ENCODE data around the gene MXD3. TPM values are rescaled to one million over a fixed set of nuclear protein-coding genes. Genes with fewer than 3 reads are reported as not detected.
A peak's percentile ranks its signal among the peaks of the same experiment; 100 is the strongest.
"Not testable (repeated sequence)": the region's sequence is repeated elsewhere in the genome, so short reads cannot be mapped to it uniquely, and the experiment has no call there.

Gene MXD3
- total RNA-seq: 18.4 to 19.8 TPM (median 19.2 TPM) in 3 replicates

- peak; percentile 95 to 96 for DNase-seq (ENCODE audit: low spot score in 2 of 2, unreplicated experiment in 2 of 2)
Observed at GRCh38 chr5:177311723-177312648, at the start of gene MXD3. TSS of gene MXD3 (minus strand) at chr5:177311898. CDS start at chr5:177311830, 68 bp downstream.

DNA sequence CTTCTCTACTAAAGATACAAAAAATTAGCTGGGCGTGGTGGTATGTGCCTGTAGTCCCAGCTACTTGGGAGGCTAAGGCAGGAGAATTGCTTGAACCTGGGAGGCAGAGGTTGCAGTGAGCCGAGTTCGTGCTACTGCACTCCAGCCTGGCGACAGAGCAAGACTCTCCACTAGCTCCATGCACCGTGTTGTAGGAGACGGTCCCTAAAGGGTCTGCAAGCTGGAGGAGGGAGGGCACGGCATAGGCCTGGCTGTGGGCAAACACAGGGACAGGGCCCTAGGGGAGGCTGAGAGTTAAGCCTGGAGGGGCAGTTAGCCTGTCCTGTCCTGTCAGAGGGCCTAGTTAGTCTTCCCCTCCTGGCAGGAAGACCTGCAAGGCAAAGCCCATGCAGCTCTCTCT, 49.0 kb upstream of the MXD3 start:
- not testable (repeated sequence) for H3K4me3 Mint-ChIP-seq; H3K36me3 Mint-ChIP-seq; DNase-seq (ENCODE audit: low spot score in 2 of 2, unreplicated experiment in 2 of 2); H3K27ac Mint-ChIP-seq; H3K9me3 Mint-ChIP-seq
- Mint-ChIP-seq H3K27me3 (ENCODE audit: low read depth) (peaks cover 20% of the 10 kb centered on the region), H3K4me1 (peaks cover 13% of the 10 kb centered on the region)

More at GRCh38 chr5:177311723-177312648, at the start of gene MXD3:
- Mint-ChIP-seq H3K4me1 (peaks cover 17% of the 10 kb centered on the region), H3K4me3 (peak within 1 kb of the TSS; percentile 79), H3K36me3 (peaks cover 2% of the 10 kb centered on the region), H3K27ac (peak within 1 kb of the TSS; percentile 79), H3K9me3 (no peaks in the 10 kb centered on the region), H3K27me3 (ENCODE audit: low read depth) (no peaks in the 10 kb centered on the region)
- no peak for TF ChIP-seq CTCF (IDR thresholded peaks at IDR 0.05; ENCODE audit: unreplicated experiment)

DNA sequence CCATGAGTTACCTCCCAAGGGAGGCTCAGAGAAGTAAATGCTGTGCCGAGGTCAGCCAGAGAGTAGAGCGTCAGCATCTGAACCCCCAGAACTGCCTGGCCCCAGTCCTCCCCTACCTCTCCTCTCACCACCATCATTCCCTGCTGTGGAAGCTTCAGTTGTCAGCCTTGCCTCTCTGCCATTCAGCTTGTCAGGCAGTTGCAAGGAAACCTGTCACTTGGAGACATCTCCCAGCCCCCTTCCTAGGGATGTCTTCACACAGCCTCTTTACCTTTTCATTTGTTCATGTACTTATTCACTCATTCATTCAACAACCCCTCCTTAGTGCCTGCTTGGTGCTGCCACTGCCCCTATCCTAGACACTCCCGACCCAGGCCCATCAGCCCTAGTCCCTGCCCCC, 48.2 kb upstream of the MXD3 start:
- no peak overlapping the region for H3K27ac Mint-ChIP-seq
- no peak for DNase-seq (ENCODE audit: low spot score in 2 of 2, unreplicated experiment in 2 of 2)
- no peak for TF ChIP-seq CTCF (IDR thresholded peaks at IDR 0.05; ENCODE audit: unreplicated experiment)
- H3K36me3 Mint-ChIP-seq: no peaks in the 10 kb centered on the region
- H3K27me3 Mint-ChIP-seq (ENCODE audit: low read depth): peaks cover 24% of the 10 kb centered on the region
- H3K4me1 Mint-ChIP-seq: peaks cover 10% of the 10 kb centered on the region
- H3K9me3 Mint-ChIP-seq: peaks cover 4% of the 10 kb centered on the region
- no peak overlapping the region for H3K4me3 Mint-ChIP-seq

DNA sequence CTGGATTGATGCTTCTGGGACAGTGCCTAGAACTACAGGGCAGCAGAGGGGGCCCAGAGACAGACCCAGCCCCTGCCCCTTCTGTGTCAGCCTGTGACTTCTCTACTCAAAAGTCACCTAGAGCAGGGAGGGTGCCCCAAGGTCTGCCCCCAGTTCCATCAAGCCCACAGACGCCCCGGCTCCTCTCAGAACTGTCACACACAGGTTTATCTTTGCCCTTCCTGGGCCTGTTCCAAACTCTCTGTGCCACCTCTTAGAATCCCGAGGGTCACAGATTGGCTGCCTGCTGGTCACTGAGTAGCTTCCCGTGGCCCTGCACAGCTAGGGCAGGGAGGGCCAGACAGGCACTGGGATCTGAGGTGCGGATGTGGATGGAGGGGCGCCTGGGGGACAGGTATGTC, 47.8 kb upstream of the MXD3 start:
- no peaks in the 10 kb centered on the region for H3K36me3 Mint-ChIP-seq
- H3K4me3 Mint-ChIP-seq: no peak overlapping the region
- peaks cover 28% of the 10 kb centered on the region for H3K27me3 Mint-ChIP-seq (ENCODE audit: low read depth)
- H3K4me1 Mint-ChIP-seq: peaks cover 10% of the 10 kb centered on the region
- DNase-seq (ENCODE audit: low spot score in 2 of 2, unreplicated experiment in 2 of 2): no peak
- no peak overlapping the region for H3K27ac Mint-ChIP-seq
- peaks cover 8% of the 10 kb centered on the region for H3K9me3 Mint-ChIP-seq
- no peak for TF ChIP-seq CTCF (IDR thresholded peaks at IDR 0.05; ENCODE audit: unreplicated experiment)

- Mint-ChIP-seq H3K27me3 (ENCODE audit: low read depth) (peaks cover 32% of the 10 kb centered on the region), H3K4me1 (peaks cover 10% of the 10 kb centered on the region), H3K27ac (no peak overlapping the region), H3K4me3 (no peak overlapping the region), H3K36me3 (no peaks in the 10 kb centered on the region), H3K9me3 (peaks cover 9% of the 10 kb centered on the region)
- TF ChIP-seq CTCF (IDR thresholded peaks at IDR 0.05; ENCODE audit: unreplicated experiment): no peak
- no peak for DNase-seq (ENCODE audit: low spot score in 2 of 2, unreplicated experiment in 2 of 2)
Observed at GRCh38 chr5:177358370-177358819, 46.7 kb upstream of the MXD3 start.

Data from mesothelial cell of epicardium (in vitro differentiated cells).